Measurements from ENCODE around the gene TRIP6.

The TRIP6 gene

GRCh38 chr7:100867040-100867775, at the start of gene TRIP6:
Gene TRIP6 (plus strand): TSS chr7:100867387. CDS start chr7:100867498, 111 bp downstream.
- in situ Hi-C loops (cut with MboI; ENCODE audit: low sequenced_read_pairs), result no loop called here

- in situ Hi-C loops (cut with MboI; ENCODE audit: low sequenced_read_pairs), result no loop called here
Measured at GRCh38 chr7:100818366-100818765, 48.8 kb upstream of the TRIP6 start.

DNA sequence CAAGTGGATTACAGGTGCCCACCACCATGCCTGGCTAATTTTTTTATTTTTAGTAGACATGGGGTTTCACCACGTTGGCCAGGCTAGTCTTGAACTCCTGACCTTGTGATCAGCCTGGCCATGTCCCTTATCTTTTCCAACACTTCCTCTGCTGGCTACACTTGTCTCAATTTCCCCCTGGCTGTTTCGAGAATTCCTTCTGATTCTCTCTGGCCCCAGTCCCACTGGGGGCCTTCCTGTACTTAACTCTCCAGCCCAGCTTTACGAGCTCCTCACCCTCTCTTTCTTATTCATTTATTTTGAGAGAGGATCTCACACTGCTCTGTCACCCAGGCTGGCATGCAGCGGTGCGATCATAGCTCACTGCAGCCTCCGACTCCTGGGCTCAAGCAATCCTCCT, 48.4 kb upstream of the TRIP6 start:
- in situ Hi-C loops (cut with MboI; ENCODE audit: low sequenced_read_pairs), result no loop called here

GRCh38 chr7:100819586-100819985, 47.6 kb upstream of the TRIP6 start:
- in situ Hi-C loops (cut with MboI; ENCODE audit: low sequenced_read_pairs), result no loop called here

GRCh38 chr7:100822236-100823139, 44.7 kb upstream of the TRIP6 start:
- in situ Hi-C loops (cut with MboI; ENCODE audit: low sequenced_read_pairs), result no loop called here

DNA sequence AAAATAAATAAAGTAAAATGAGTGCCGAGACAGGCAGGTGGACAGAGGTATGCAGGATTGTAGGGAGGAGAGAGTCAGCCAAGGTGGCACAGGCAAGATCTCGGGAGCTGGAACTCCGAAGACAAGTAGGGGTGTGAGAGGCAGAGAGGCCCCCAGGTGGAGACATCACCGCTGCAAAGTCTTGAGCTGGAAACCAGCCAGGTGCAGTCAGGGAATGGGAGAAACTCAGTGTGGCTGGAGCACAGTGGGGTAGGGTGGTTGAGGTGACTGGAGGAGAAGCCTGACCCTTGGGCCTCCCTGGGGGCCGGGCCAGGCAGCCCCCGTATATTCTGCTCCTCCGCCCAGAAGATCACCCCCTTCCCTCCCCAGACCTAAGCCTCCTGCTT, 44.1 kb upstream of the TRIP6 start:
- in situ Hi-C loops (cut with MboI; ENCODE audit: low sequenced_read_pairs), result no loop called here

DNA sequence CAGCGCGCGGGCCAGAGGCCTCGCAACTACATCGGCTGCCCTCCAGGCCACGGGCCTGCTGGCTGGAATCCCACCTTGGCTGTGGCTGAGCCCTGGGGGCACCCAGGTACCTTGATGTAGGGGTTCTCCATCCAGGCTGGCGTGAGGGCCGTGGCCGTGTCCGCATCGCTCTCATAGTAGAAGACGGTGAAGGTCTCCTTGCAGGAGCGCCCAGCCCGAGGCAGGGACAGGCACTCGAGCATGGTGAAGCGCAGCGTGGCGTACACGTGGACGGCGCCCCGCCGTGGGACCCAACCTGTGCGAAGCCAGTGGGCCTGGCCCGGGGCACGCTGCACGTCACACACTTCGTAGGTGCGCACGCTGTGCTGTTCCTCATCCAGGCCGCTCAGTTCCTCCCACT, 43.7 kb upstream of the TRIP6 start:
- in situ Hi-C loops (cut with MboI; ENCODE audit: low sequenced_read_pairs), result no loop called here

DNA sequence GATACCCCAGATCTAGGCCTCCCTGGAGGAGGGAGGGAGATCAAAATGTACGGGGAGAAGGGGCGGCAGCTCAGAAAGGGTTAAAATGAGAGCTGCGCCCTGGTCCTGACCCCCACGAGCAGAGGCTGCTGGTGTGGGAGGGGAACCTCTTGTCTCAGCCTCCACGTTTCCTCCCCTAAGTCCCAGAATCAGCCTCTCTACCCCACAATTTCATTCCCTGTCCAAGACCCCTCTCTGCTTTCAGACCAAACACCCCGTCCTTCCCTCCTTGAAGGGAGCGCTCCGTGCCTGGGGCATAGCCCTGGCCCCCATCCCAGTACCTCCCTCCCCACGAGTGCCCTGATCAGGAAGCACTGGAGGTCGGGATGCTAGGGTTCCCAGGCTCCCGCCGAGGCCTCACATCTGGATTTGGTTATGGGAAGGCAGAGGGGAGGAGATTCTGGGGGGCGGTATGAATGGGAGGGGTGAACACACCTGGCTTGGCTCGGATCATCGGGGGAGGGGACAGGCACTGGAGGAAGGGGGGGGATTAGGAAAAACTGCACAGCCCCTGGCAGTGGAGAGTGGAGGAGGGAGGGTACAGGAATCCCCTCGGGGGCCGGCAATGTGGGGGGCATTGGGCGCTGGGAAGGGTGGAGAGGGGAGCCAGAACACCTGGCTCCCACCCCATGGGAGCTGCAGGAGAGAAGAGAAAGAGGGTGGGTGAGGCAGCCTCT, 42.5 kb upstream of the TRIP6 start:
- in situ Hi-C loops (cut with MboI; ENCODE audit: low sequenced_read_pairs), result no loop called here

DNA sequence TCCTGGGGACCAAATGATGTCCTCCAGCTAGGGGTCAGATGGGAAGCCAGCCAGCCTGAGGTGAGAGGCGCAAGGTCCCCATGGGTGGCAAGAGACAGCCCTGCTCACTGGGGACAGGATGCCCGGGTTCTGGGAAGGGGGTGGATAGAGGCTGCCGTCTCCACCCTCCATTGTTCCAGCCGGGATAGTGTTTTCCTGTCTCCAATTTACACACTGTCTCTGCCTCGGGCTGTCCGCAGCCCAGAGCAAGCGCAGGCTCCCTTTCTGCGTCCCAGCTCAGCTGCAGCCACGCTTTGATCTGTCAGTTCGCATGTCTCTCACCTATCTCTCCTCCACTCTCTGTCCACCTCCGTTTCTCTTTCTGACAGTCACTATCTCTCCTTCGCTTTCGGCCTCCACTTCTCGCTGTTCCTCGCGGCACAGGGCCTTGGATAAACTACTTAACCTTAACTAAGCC, 41.9 kb upstream of the TRIP6 start:
- in situ Hi-C loops (cut with MboI; ENCODE audit: low sequenced_read_pairs), result no loop called here

DNA sequence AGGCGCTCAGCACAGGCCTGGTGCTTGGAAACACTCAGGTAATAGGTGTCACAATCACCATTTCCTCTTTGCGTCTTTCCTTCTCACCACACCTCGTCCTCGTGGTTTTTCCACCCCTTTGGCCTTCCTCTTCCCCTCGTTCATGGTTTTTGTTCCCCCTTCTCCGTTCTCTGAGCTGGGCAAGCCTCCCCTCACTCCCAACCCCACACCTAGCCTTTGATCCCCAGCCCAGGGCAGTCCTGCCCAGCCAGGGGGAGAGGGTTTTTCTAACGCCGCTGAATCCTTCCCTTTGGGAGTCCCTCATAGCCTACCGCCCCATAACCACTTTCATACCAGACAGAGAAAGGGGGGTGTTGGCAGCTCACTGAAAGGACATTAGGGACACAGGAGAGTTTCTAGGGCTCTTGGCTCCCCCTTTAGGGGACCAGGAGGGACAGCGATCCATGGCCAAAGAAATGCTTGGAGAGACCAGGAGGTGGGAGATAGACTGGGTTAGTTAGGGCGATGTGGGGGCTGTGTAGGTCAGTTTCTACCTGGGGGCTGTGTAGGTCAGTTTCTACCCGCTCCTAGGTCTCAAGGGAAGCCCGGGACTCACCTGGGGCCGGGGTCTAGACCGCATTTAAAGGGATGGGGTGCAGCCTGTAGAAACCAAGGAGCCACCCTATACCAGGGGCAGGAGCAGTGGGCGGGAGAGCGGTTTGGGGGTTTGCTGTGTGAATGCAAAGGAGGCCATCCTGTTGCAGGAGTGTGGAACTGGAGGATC, 41.3 kb upstream of the TRIP6 start:
- in situ Hi-C loops (cut with MboI; ENCODE audit: low sequenced_read_pairs), result no loop called here

DNA sequence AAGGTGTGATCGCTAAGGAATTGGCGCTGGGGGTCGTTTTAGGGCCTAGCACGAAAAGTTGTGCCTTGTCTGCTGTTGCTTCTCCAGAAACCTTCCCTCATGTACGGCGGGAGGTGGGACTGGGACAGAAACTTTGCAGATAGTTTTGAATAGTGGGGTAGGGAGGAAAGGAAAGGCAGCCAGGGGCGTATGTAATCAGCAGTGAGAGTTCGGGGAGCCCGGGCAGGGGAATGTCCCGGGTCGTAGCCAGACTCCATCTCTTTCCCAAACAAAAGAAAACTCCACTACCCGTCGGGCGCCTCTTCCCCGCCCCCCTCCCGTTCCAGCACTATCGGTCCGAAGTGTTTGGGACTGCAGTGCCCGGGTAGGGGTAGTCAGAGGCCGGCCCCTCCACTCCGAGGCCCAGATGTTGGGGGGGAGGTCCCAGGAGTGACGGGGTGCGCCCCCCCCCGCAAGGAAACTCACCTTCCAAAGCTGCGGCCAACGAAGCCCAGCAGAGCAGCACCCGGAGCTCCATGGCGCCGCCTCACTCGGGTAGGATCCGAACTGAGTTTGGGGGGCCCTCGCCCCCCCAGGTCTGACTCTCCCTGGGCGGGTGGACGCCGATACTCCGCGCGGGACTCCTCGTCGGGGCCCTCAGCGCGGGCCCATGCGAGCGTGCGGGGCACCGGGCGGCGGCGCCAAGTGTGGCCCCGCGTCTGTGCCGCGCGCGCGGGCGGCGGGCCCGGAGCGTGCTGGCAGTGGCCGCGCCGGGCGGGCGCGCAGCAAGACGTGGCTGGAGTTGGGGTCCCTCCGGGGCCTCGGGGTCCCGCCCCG, 40.5 kb upstream of the TRIP6 start:
- in situ Hi-C loops (cut with MboI; ENCODE audit: low sequenced_read_pairs), result no loop called here

GRCh38 chr7:100827330-100828226, 39.6 kb upstream of the TRIP6 start, which contains the start of gene EPHB4:
Gene EPHB4 (minus strand): TSS chr7:100827523. CDS start chr7:100827030, 493 bp downstream.
- in situ Hi-C loops (cut with MboI; ENCODE audit: low sequenced_read_pairs), result no loop called here

GRCh38 chr7:100829150-100829716, 38.0 kb upstream of the TRIP6 start:
- in situ Hi-C loops (cut with MboI; ENCODE audit: low sequenced_read_pairs), result no loop called here

- in situ Hi-C loops (cut with MboI; ENCODE audit: low sequenced_read_pairs), result no loop called here
Measured at GRCh38 chr7:100830396-100830795, 36.8 kb upstream of the TRIP6 start.

- in situ Hi-C loops (cut with MboI; ENCODE audit: low sequenced_read_pairs), result no loop called here
Measured at GRCh38 chr7:100832281-100832633, 34.9 kb upstream of the TRIP6 start.

GRCh38 chr7:100835903-100836811, 31.0 kb upstream of the TRIP6 start:
- in situ Hi-C loops (cut with MboI; ENCODE audit: low sequenced_read_pairs), result no loop called here

- in situ Hi-C loops (cut with MboI; ENCODE audit: low sequenced_read_pairs), result no loop called here
Measured at GRCh38 chr7:100836812-100837098, 30.4 kb upstream of the TRIP6 start.
